Umbilical cord (tissue), 2 donors: ENCODE results near the gene ACBD3. TPM values are rescaled to one million over a fixed set of nuclear protein-coding genes. Genes with fewer than 3 reads are reported as not detected.

Experiments used
- DNase-seq: peaks from one replicate; pipeline ENCODE4 v3.0.0-alpha.2; 2015; ENCODE audit warnings: low spot score
- total RNA-seq: library from RNA; depleted of rRNA; stranded (reverse); fragments of >200 nt; gene quantifications from one replicate; pipeline ENCODE4 v1.2.3, GENCODE V29; 2014; ENCODE audit warnings: low replicate concordance; ENCODE audit not compliant: insufficient read depth

Gene ACBD3
- total RNA-seq, 1 donor from 2014 or later = 79.2 TPM

GRCh38 chr1:226202246-226202645 lies 15.7 kb upstream of the ACBD3 start:
- DNase-seq = no peak

- no peak for DNase-seq
Measured at GRCh38 chr1:226201029-226201593, 14.6 kb upstream of the ACBD3 start.

- no peak for DNase-seq
Measured at GRCh38 chr1:226199971-226200370, 13.4 kb upstream of the ACBD3 start.

- DNase-seq = no peak
Measured at GRCh38 chr1:226195144-226195543, 8.6 kb upstream of the ACBD3 start.

- no peak for DNase-seq
Measured at GRCh38 chr1:226187380-226187779, 839 bp upstream of the ACBD3 start.

GRCh38 chr1:226187019-226187322 lies 430 bp upstream of the ACBD3 start:
- no peak for DNase-seq

GRCh38 chr1:226185141-226186036 lies 1.2 kb downstream of the ACBD3 start:
- peak; percentile 18 for DNase-seq

- peak; percentile 35 for DNase-seq
Measured at GRCh38 chr1:226181996-226182714, 4.4 kb downstream of the ACBD3 start.

- no peak for DNase-seq
Measured at GRCh38 chr1:226176870-226177269, 9.7 kb downstream of the ACBD3 start.

GRCh38 chr1:226172589-226172988 lies 14.0 kb downstream of the ACBD3 start:
- DNase-seq = no peak

GRCh38 chr1:226166341-226166740 lies 20.2 kb downstream of the ACBD3 start:
- DNase-seq = no peak

GRCh38 chr1:226164154-226164553 lies 22.4 kb downstream of the ACBD3 start:
- DNase-seq = no peak

GRCh38 chr1:226162898-226163297 lies 23.6 kb downstream of the ACBD3 start:
- no peak for DNase-seq

GRCh38 chr1:226158983-226159382 lies 27.6 kb downstream of the ACBD3 start:
- DNase-seq = no peak

- DNase-seq = no peak
Measured at GRCh38 chr1:226158457-226158856, 28.1 kb downstream of the ACBD3 start.

GRCh38 chr1:226157761-226158316 lies 28.7 kb downstream of the ACBD3 start:
- no peak for DNase-seq

GRCh38 chr1:226154593-226154992 lies 31.9 kb downstream of the ACBD3 start:
- DNase-seq = no peak

GRCh38 chr1:226149806-226150205 lies 36.7 kb downstream of the ACBD3 start:
- DNase-seq = no peak

GRCh38 chr1:226148121-226148648 lies 38.4 kb downstream of the ACBD3 start:
- DNase-seq = no peak

GRCh38 chr1:226144045-226144444 lies 42.5 kb downstream of the ACBD3 start:
- DNase-seq = no peak

GRCh38 chr1:226135709-226136108 lies 50.8 kb downstream of the ACBD3 start:
- no peak for DNase-seq

GRCh38 chr1:226135059-226135651 lies 51.4 kb downstream of the ACBD3 start:
- DNase-seq = no peak
